Glutamatergic neuron (in vitro differentiated cells): ENCODE data around the gene GNG5. TPM values are rescaled to one million over a fixed set of nuclear protein-coding genes. Genes with fewer than 3 reads are reported as not detected.

ENCODE experiments used
- DNase-seq: peaks from one replicate; pipeline ENCODE4 v3.0.0; 2022
- H3K27ac Mint-ChIP-seq: one replicate; pipeline ENCODE4 v1.8.0; 2020; ENCODE audit warnings: mild to moderate bottlenecking, mixed read lengths, inconsistent platforms; ENCODE audit not compliant: unreplicated experiment
- H3K27me3 Mint-ChIP-seq: one replicate; pipeline ENCODE4 v1.8.0; 2020; ENCODE audit warnings: mild to moderate bottlenecking, moderate library complexity, mixed read lengths, inconsistent platforms; ENCODE audit not compliant: unreplicated experiment
- H3K36me3 Mint-ChIP-seq: one replicate; pipeline ENCODE4 v1.8.0; 2020; ENCODE audit warnings: mild to moderate bottlenecking, mixed read lengths, inconsistent platforms; ENCODE audit not compliant: unreplicated experiment
- H3K4me1 Mint-ChIP-seq: one replicate; pipeline ENCODE4 v1.8.0; 2020; ENCODE audit warnings: mild to moderate bottlenecking, low read depth, mixed read lengths, inconsistent platforms; ENCODE audit not compliant: unreplicated experiment
- H3K4me3 Mint-ChIP-seq: one replicate; pipeline ENCODE4 v1.8.0; 2020; ENCODE audit warnings: mild to moderate bottlenecking, mixed read lengths, inconsistent platforms; ENCODE audit not compliant: unreplicated experiment
- H3K9me3 Mint-ChIP-seq: one replicate; pipeline ENCODE4 v1.8.0; 2020; ENCODE audit warnings: mild to moderate bottlenecking, moderate library complexity, mixed read lengths, inconsistent platforms; ENCODE audit not compliant: unreplicated experiment
- long read RNA-seq: library from polyadenylated mRNA; unstranded; transcript quantifications from one replicate; pipeline ENCODE4 v2.0.0, GENCODE V29; 2020; ENCODE audit not compliant: unreplicated experiment
- total RNA-seq: library from RNA; stranded (reverse); fragmentation: NEBNext Ultra II Directional; extraction: Animal tissue kit (Norgen Biotek cat#: 25700); gene quantifications from one replicate; pipeline ENCODE4 v1.2.1, GENCODE V29; 2021; ENCODE audit not compliant: unreplicated experiment
- TF ChIP-seq, protein P1 (sequence below): fragments of 200-600 bp; sonication (generic); IDR thresholded peaks from one replicate; pipeline ENCODE4 v1.5.0; 2021; ENCODE audit not compliant: partially characterized antibody, unreplicated experiment

The GNG5 gene
- total RNA-seq = 101 TPM
- long read RNA-seq, transcript GNG5-201 (3 exons, 920 nt) = major isoform, 188 of 188 reads
- long read RNA-seq, partial matches to known transcripts = 0 of 188 reads
- long read RNA-seq, other reads (novel, unspliced or antisense) = 0 of 188 reads

DNA sequence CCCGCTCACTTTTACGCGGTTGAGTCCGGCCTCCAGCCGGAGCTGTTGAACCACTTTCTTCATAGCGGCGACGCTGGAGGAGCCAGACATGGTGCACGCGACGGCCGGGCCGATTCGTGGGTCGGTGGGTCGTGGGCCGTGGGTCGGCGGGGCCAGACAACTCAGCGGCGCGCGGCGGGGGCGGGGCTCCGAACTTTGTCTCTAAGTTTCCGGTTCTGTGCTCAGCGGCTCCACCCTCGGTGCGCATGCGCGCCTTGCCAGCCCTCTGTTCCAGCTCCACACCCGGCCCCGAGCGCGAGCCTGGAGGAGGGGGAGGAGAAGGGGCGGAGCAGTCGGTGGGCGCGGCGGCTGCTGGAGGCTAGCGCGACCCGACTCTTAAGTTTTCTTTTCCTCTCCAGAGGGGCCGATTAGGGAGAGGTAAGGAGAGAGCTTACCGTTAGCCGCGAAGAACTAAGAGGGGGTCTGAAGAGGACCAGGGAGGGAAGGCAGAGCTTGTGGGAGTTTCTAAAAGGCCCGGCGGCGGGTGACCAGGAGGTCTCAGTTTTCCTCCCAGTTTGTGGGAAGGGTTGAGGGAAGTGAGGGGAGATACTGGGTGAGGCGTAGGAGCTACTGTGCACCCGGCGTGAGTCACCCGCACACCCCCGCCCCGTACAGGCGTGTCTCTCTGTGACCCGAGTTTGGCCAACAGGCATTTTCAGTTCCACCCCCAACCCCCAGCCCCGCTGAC is at the start of gene GNG5, which contains the start of gene SPATA1:
TSS of gene GNG5 (minus strand) at position 580 of the 727 bp plus-strand sequence. CDS start at position 90, 490 bp downstream.
TSS of gene SPATA1 (plus strand) at position 385 of the 727 bp plus-strand sequence. CDS start 9,974 bp downstream, outside the sequence.
- peak; percentile 99 for DNase-seq
- peaks cover 16% of the 10 kb centered on the region for H3K4me1 Mint-ChIP-seq
- H3K27ac Mint-ChIP-seq = peak within 1 kb of the TSS; percentile 93
- TF ChIP-seq, protein P1, sequence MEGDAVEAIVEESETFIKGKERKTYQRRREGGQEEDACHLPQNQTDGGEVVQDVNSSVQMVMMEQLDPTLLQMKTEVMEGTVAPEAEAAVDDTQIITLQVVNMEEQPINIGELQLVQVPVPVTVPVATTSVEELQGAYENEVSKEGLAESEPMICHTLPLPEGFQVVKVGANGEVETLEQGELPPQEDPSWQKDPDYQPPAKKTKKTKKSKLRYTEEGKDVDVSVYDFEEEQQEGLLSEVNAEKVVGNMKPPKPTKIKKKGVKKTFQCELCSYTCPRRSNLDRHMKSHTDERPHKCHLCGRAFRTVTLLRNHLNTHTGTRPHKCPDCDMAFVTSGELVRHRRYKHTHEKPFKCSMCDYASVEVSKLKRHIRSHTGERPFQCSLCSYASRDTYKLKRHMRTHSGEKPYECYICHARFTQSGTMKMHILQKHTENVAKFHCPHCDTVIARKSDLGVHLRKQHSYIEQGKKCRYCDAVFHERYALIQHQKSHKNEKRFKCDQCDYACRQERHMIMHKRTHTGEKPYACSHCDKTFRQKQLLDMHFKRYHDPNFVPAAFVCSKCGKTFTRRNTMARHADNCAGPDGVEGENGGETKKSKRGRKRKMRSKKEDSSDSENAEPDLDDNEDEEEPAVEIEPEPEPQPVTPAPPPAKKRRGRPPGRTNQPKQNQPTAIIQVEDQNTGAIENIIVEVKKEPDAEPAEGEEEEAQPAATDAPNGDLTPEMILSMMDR = no peak
- H3K4me3 Mint-ChIP-seq = peak within 1 kb of the TSS; percentile 99
- H3K36me3 Mint-ChIP-seq = peaks cover 5% of the 10 kb centered on the region
- peaks cover 4% of the 10 kb centered on the region for H3K27me3 Mint-ChIP-seq
- peaks cover 7% of the 10 kb centered on the region for H3K9me3 Mint-ChIP-seq

GRCh38 chr1:84550826-84551225 is 44.4 kb upstream of the GNG5 start:
- no peaks in the 10 kb centered on the region for H3K27me3 Mint-ChIP-seq
- peaks cover 3% of the 10 kb centered on the region for H3K4me1 Mint-ChIP-seq
- no peaks in the 10 kb centered on the region for H3K9me3 Mint-ChIP-seq
- TF ChIP-seq, protein P1 = no peak
- no peak for DNase-seq
- no peak overlapping the region for H3K4me3 Mint-ChIP-seq
- H3K27ac Mint-ChIP-seq = no peak overlapping the region
- H3K36me3 Mint-ChIP-seq = no peaks in the 10 kb centered on the region

GRCh38 chr1:84541679-84542078 is 35.3 kb upstream of the GNG5 start:
- Mint-ChIP-seq H3K27ac (no peak overlapping the region), H3K4me1 (no peaks in the 10 kb centered on the region), H3K27me3 (no peaks in the 10 kb centered on the region), H3K4me3 (no peak overlapping the region), H3K36me3 (no peaks in the 10 kb centered on the region), H3K9me3 (no peaks in the 10 kb centered on the region)
- no peak for DNase-seq
- TF ChIP-seq, protein P1 = no peak

DNA sequence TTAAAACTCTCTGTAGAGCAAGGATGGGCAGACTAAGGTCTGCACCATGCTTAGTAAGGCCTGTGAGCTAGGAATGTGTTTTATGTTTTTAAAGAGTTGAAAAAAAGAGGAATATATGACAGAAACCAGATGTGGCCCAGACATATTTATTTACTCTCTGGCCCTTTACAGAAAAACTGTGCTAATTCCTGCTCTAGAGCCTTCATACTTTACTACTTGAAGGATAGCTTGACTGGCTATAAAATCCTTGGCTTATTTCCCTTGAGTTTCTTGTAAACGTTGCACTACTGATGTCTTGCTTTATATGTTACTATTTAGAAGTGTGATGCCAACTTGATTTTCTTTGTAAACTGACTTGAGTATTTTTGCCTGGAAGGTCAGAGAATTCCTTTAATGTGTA is 34.4 kb upstream of the GNG5 start:
- Mint-ChIP-seq H3K4me3 (no peak overlapping the region), H3K4me1 (no peaks in the 10 kb centered on the region), H3K36me3 (no peaks in the 10 kb centered on the region), H3K27me3 (no peaks in the 10 kb centered on the region), H3K9me3 (no peaks in the 10 kb centered on the region), H3K27ac (no peak overlapping the region)
- TF ChIP-seq, protein P1 = no peak
- DNase-seq = no peak

- Mint-ChIP-seq H3K4me1 (no peaks in the 10 kb centered on the region), H3K36me3 (no peaks in the 10 kb centered on the region), H3K9me3 (no peaks in the 10 kb centered on the region), H3K27ac (no peak overlapping the region), H3K27me3 (no peaks in the 10 kb centered on the region), H3K4me3 (no peak overlapping the region)
- DNase-seq = no peak
- TF ChIP-seq, protein P1 = no peak
Measured at GRCh38 chr1:84539972-84540371, 33.6 kb upstream of the GNG5 start.
